NCI-H226 (cell line): ENCODE data around the gene ARHGEF38.

Experiments used
- DNase-seq: peaks from one replicate; pipeline ENCODE4 v3.0.0-alpha.2; 2015

The ARHGEF38 gene

GRCh38 chr4:105551965-105552746, at the start of gene ARHGEF38:
TSS of gene ARHGEF38 (plus strand) at chr4:105552620. CDS start at chr4:105552766, 146 bp downstream.
- no peak for DNase-seq

- no peak for DNase-seq
Observed at GRCh38 chr4:105503484-105503883, 48.9 kb upstream of the ARHGEF38 start.

- no peak for DNase-seq
Observed at GRCh38 chr4:105504744-105505143, 47.7 kb upstream of the ARHGEF38 start.

GRCh38 chr4:105509291-105509690, 43.1 kb upstream of the ARHGEF38 start:
- no peak for DNase-seq

GRCh38 chr4:105509714-105510113, 42.7 kb upstream of the ARHGEF38 start:
- no peak for DNase-seq

GRCh38 chr4:105510245-105510644, 42.2 kb upstream of the ARHGEF38 start:
- no peak for DNase-seq

GRCh38 chr4:105520819-105521790, 31.3 kb upstream of the ARHGEF38 start:
- DNase-seq, result peak; percentile 4

GRCh38 chr4:105526656-105527055, 25.8 kb upstream of the ARHGEF38 start:
- no peak for DNase-seq

GRCh38 chr4:105527081-105527480, 25.3 kb upstream of the ARHGEF38 start:
- DNase-seq, result no peak

GRCh38 chr4:105536601-105537000, 15.8 kb upstream of the ARHGEF38 start:
- no peak for DNase-seq

- no peak for DNase-seq
Observed at GRCh38 chr4:105541420-105541819, 11.0 kb upstream of the ARHGEF38 start.

- no peak for DNase-seq
Observed at GRCh38 chr4:105542039-105542438, 10.4 kb upstream of the ARHGEF38 start.

- no peak for DNase-seq
Observed at GRCh38 chr4:105543346-105543745, 9.1 kb upstream of the ARHGEF38 start.

GRCh38 chr4:105543881-105544280, 8.5 kb upstream of the ARHGEF38 start:
- no peak for DNase-seq

GRCh38 chr4:105544520-105545286, 7.7 kb upstream of the ARHGEF38 start:
- no peak for DNase-seq

- no peak for DNase-seq
Observed at GRCh38 chr4:105546086-105546485, 6.3 kb upstream of the ARHGEF38 start.

- no peak for DNase-seq
Observed at GRCh38 chr4:105547769-105548168, 4.7 kb upstream of the ARHGEF38 start.

- DNase-seq, result no peak
Observed at GRCh38 chr4:105548483-105548882, 3.9 kb upstream of the ARHGEF38 start.

GRCh38 chr4:105550641-105551040, 1.8 kb upstream of the ARHGEF38 start:
- DNase-seq, result no peak

GRCh38 chr4:105555409-105555808, 3.0 kb downstream of the ARHGEF38 start:
- DNase-seq, result no peak

GRCh38 chr4:105556206-105556605, 3.8 kb downstream of the ARHGEF38 start:
- DNase-seq, result no peak

GRCh38 chr4:105558277-105558676, 5.9 kb downstream of the ARHGEF38 start:
- DNase-seq, result no peak

GRCh38 chr4:105560421-105560848, 8.0 kb downstream of the ARHGEF38 start:
- no peak for DNase-seq
